ENCODE results near the gene NOG. TPM values are rescaled to one million over a fixed set of nuclear protein-coding genes. Genes with fewer than 3 reads are reported as not detected.

The NOG gene
- total RNA-seq, 2 experiments from 2014 or later = 2.6 to 3.4 TPM

GRCh38 chr17:56597495-56597990 is 4.0 kb downstream of the NOG start:
- peaks cover 59% of the 10 kb centered on the region for H3K4me1 Mint-ChIP-seq
- ATAC-seq (no peak), DNase-seq (peak; percentile 52)
- peak overlapping the region; percentile 89 for H3K27ac Mint-ChIP-seq
- H3K36me3 Mint-ChIP-seq (ENCODE audit: low read depth) = no peaks in the 10 kb centered on the region
- ChIA-PET POLR2A (no interaction called here), CTCF (interaction anchor here (0.6 to 2.2 kb wide), 6 partner anchors 59 to 1145 kb away, joined by 3 to 14 read pairs (median 3); no protein-coding TSS in a partner anchor)
- no peaks in the 10 kb centered on the region for H3K9me3 Mint-ChIP-seq (ENCODE audit: low read depth)
- peak overlapping the region; percentile 65 for H3K4me3 Mint-ChIP-seq
- peaks cover 15% of the 10 kb centered on the region for H3K27me3 Mint-ChIP-seq
- intact Hi-C loops (cut with DNase I, micrococcal nuclease) = loop anchor here in 1 of 2 experiments (10.0 kb wide), 1 partner anchor 1173 kb away; the partner anchor contains the start of gene MMD

DNA sequence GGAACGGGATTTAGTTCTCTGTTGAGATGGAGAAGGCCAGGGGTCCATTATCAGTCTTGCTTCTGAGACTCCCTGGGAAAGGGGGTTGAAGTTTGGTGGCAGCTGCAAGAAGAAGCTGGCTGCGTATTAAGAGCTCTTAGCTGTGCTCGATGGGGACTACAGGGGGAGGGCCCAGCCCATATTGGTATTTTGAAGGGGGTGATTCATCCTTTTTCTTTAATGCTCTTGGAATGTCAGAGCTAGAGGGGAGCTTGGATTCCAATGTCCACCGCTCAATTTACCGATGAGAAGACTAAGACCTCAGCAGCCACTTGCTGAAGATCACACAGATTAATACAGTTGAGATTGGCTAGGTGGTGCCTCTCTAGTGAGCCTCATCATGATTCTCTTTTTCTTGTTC is 5.0 kb downstream of the NOG start:
- Mint-ChIP-seq H3K4me3 (peak overlapping the region; percentile 65), H3K27me3 (peaks cover 15% of the 10 kb centered on the region), H3K36me3 (ENCODE audit: low read depth) (no peaks in the 10 kb centered on the region), H3K27ac (peak overlapping the region; percentile 90), H3K4me1 (peaks cover 67% of the 10 kb centered on the region), H3K9me3 (ENCODE audit: low read depth) (no peaks in the 10 kb centered on the region)
- DNase-seq = peak; percentile 11
- intact Hi-C loops (cut with DNase I, micrococcal nuclease) = loop anchor here in 1 of 2 experiments (10.0 kb wide), 1 partner anchor 1174 kb away; the partner anchor contains the start of gene MMD
- ChIA-PET CTCF (interaction anchor here (0.6 to 2.2 kb wide), 5 partner anchors 12 to 136 kb away, joined by 3 to 14 read pairs (median 3); no protein-coding TSS in a partner anchor), POLR2A (interaction anchor here (0.7 kb wide), 1 partner anchor 25 kb away, joined by 3 read pairs; no protein-coding TSS in a partner anchor)
- ATAC-seq = no peak

GRCh38 chr17:56599088-56599487 is 5.6 kb downstream of the NOG start:
- H3K4me3 Mint-ChIP-seq = no peak overlapping the region
- H3K9me3 Mint-ChIP-seq (ENCODE audit: low read depth) = no peaks in the 10 kb centered on the region
- H3K27ac Mint-ChIP-seq = peak overlapping the region; percentile 90
- ChIA-PET POLR2A (no interaction called here), CTCF (interaction anchor here (0.6 to 2.2 kb wide), 7 partner anchors 9 to 135 kb away, joined by 3 to 14 read pairs (median 3); no protein-coding TSS in a partner anchor)
- peaks cover 15% of the 10 kb centered on the region for H3K27me3 Mint-ChIP-seq
- intact Hi-C loops (cut with DNase I, micrococcal nuclease) = loop anchor here in 1 of 2 experiments (10.0 kb wide), 1 partner anchor 1174 kb away; the partner anchor contains the start of gene MMD
- DNase-seq = peak; percentile 39
- H3K4me1 Mint-ChIP-seq = peaks cover 74% of the 10 kb centered on the region
- H3K36me3 Mint-ChIP-seq (ENCODE audit: low read depth) = no peaks in the 10 kb centered on the region
- ATAC-seq = no peak

DNA sequence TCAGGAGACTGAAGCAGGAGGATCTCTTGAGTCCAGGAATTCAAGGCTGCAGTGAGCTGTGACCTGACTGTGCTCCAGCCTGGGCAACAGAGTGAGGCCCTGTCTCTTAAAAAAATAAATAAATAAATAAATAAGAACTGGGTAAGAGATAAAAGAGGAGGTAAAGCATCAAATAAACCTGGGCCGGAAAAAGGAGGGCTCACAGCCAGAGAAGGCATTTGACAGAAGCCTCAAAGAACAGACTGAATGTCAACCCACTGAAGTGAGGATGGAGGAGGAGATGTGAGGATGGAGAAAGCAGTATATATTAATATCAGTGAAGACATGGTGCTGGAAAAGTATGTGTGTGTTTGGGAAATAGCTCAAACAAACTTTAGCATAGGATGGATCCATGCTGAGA is 6.1 kb downstream of the NOG start:
- peaks cover 15% of the 10 kb centered on the region for H3K27me3 Mint-ChIP-seq
- H3K4me1 Mint-ChIP-seq = peaks cover 77% of the 10 kb centered on the region
- H3K36me3 Mint-ChIP-seq (ENCODE audit: low read depth) = no peaks in the 10 kb centered on the region
- no peak overlapping the region for H3K4me3 Mint-ChIP-seq
- H3K9me3 Mint-ChIP-seq (ENCODE audit: low read depth) = no peaks in the 10 kb centered on the region
- POLR2A ChIA-PET = no interaction called here
- peak overlapping the region; percentile 16 for H3K27ac Mint-ChIP-seq
- CTCF ChIA-PET = interaction anchor here (0.6 to 2.2 kb wide), 4 partner anchors 8 to 116 kb away, joined by 3 to 14 read pairs (median 4); no protein-coding TSS in a partner anchor
- intact Hi-C loops (cut with DNase I, micrococcal nuclease) = loop anchor here in 1 of 2 experiments (10.0 kb wide), 1 partner anchor 1175 kb away; the partner anchor contains the start of gene MMD
- DNase-seq (no peak), ATAC-seq (no peak)

GRCh38 chr17:56600256-56600655 is 6.8 kb downstream of the NOG start:
- intact Hi-C loops (cut with DNase I, micrococcal nuclease) = no loop called here
- DNase-seq = no peak
- Mint-ChIP-seq H3K4me1 (peaks cover 77% of the 10 kb centered on the region), H3K4me3 (no peak overlapping the region), H3K36me3 (ENCODE audit: low read depth) (no peaks in the 10 kb centered on the region), H3K27me3 (peaks cover 15% of the 10 kb centered on the region), H3K27ac (no peak overlapping the region), H3K9me3 (ENCODE audit: low read depth) (no peaks in the 10 kb centered on the region)
- POLR2A ChIA-PET = no interaction called here
- no peak for ATAC-seq
- CTCF ChIA-PET = no interaction called here

- ChIA-PET CTCF (interaction anchor here (1.0 to 4.6 kb wide), 3 partner anchors 10 to 179 kb away, joined by 3 to 33 read pairs (median 4); partner anchors contain the start of gene NOG), POLR2A (no interaction called here)
- intact Hi-C loops (cut with DNase I, micrococcal nuclease) = no loop called here
- peaks cover 11% of the 10 kb centered on the region for H3K27me3 Mint-ChIP-seq
- peaks cover 72% of the 10 kb centered on the region for H3K4me1 Mint-ChIP-seq
- H3K27ac Mint-ChIP-seq = no peak overlapping the region
- H3K9me3 Mint-ChIP-seq (ENCODE audit: low read depth) = no peaks in the 10 kb centered on the region
- H3K36me3 Mint-ChIP-seq (ENCODE audit: low read depth) = no peaks in the 10 kb centered on the region
- ATAC-seq (no peak), DNase-seq (no peak)
- no peak overlapping the region for H3K4me3 Mint-ChIP-seq
These were observed 8.1 kb downstream of the NOG start for GRCh38 chr17:56601591-56601990.

GRCh38 chr17:56602292-56603130 is 9.0 kb downstream of the NOG start:
- peaks cover 65% of the 10 kb centered on the region for H3K4me1 Mint-ChIP-seq
- CTCF ChIA-PET = interaction anchor here (0.7 to 4.6 kb wide), 8 partner anchors 11 to 178 kb away, joined by 3 to 33 read pairs (median 4); partner anchors contain the start of gene NOG
- H3K36me3 Mint-ChIP-seq (ENCODE audit: low read depth) = no peaks in the 10 kb centered on the region
- peak overlapping the region; percentile 26 for H3K27ac Mint-ChIP-seq
- no peaks in the 10 kb centered on the region for H3K9me3 Mint-ChIP-seq (ENCODE audit: low read depth)
- H3K4me3 Mint-ChIP-seq = no peak overlapping the region
- POLR2A ChIA-PET = interaction anchor here (0.7 kb wide), 1 partner anchor 108 kb away, joined by 3 read pairs; no protein-coding TSS in a partner anchor
- intact Hi-C loops (cut with DNase I, micrococcal nuclease) = no loop called here
- H3K27me3 Mint-ChIP-seq = peaks cover 7% of the 10 kb centered on the region
- ATAC-seq = peak; percentile 40
- DNase-seq = peak; percentile 39

DNA sequence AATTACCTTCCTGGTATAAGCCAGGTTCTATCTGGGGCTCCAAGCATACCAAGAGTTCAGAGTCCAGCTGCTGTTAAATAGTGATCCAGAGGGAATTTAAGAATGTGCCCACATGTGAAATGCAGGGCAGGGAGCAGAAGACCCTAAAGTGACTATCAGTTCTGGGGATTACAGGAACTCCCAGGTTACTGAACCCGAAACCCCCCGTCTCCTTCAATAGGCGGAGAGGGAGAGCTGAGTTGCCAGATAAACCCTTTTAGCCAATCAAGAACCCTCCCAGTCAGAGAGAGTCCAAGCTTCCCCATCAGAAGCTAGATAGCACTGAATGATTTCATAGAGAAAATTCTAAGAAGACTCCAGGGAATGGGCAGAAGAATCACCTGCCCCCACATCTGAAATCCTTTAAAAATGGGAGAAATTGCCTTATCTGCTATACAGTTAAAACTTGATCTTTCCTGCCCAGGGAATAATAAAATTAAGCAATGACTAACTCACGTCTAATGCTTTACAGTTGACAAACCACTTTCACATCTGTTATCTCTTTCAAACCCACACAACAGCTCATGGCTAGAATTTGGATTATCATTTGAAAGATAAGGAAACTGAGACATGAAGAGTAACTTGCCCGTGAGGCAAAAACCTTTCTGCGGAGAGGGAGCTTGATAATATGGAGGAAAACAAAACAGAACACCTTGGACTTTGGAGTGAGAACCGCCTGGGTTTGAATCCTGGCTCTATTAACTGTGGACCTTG is 10.2 kb downstream of the NOG start:
- DNase-seq (no peak), ATAC-seq (no peak)
- ChIA-PET POLR2A (no interaction called here), CTCF (interaction anchor here (0.6 to 4.6 kb wide), 10 partner anchors 9 to 152 kb away, joined by 3 to 33 read pairs (median 4); partner anchors contain the start of gene NOG)
- Mint-ChIP-seq H3K4me3 (no peak overlapping the region), H3K27ac (no peak overlapping the region), H3K4me1 (peaks cover 56% of the 10 kb centered on the region), H3K27me3 (peaks cover 6% of the 10 kb centered on the region), H3K9me3 (ENCODE audit: low read depth) (no peaks in the 10 kb centered on the region), H3K36me3 (ENCODE audit: low read depth) (no peaks in the 10 kb centered on the region)
- intact Hi-C loops (cut with DNase I, micrococcal nuclease) = no loop called here

GRCh38 chr17:56604691-56605290 is 11.3 kb downstream of the NOG start:
- no peaks in the 10 kb centered on the region for H3K27me3 Mint-ChIP-seq
- no peak overlapping the region for H3K27ac Mint-ChIP-seq
- H3K4me1 Mint-ChIP-seq = peaks cover 47% of the 10 kb centered on the region
- H3K36me3 Mint-ChIP-seq (ENCODE audit: low read depth) = no peaks in the 10 kb centered on the region
- ChIA-PET POLR2A (interaction anchor here (0.6 kb wide), 1 partner anchor 354 kb away, joined by 4 read pairs; no protein-coding TSS in a partner anchor), CTCF (interaction anchor here (1.0 to 4.6 kb wide), 3 partner anchors 13 to 111 kb away, joined by 4 to 33 read pairs (median 4); partner anchors contain the start of gene NOG)
- H3K4me3 Mint-ChIP-seq = no peak overlapping the region
- DNase-seq (peak; percentile 8), ATAC-seq (peak; percentile 43)
- no peaks in the 10 kb centered on the region for H3K9me3 Mint-ChIP-seq (ENCODE audit: low read depth)
- intact Hi-C loops (cut with DNase I, micrococcal nuclease) = no loop called here

DNA sequence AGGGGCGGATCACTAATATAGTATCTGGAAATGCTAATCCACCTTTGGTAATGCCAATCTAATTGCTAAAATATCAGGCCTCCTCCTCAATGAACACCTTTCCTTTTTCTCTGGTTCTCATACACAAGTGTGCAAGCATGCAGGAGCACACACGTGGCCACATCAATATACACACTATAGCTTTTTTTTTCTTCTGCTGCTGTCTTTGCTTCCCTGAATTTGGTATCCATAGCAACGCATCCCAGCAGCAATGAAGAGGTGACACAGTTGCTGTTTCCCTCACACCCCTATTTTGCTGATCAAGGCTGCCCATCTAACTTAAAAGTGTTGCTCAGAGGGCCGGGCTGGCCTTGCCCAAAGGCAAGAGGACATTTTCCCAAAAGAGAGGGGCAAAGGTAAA is 15.4 kb downstream of the NOG start:
- DNase-seq (no peak), ATAC-seq (no peak)
- no peaks in the 10 kb centered on the region for H3K27me3 Mint-ChIP-seq
- no peak overlapping the region for H3K27ac Mint-ChIP-seq
- POLR2A ChIA-PET = no interaction called here
- H3K9me3 Mint-ChIP-seq (ENCODE audit: low read depth) = no peaks in the 10 kb centered on the region
- CTCF ChIA-PET = interaction anchor here (0.9 kb wide), 2 partner anchors 21 to 107 kb away, joined by 3 read pairs; no protein-coding TSS in a partner anchor
- intact Hi-C loops (cut with DNase I, micrococcal nuclease) = no loop called here
- H3K4me1 Mint-ChIP-seq = peaks cover 17% of the 10 kb centered on the region
- no peaks in the 10 kb centered on the region for H3K36me3 Mint-ChIP-seq (ENCODE audit: low read depth)
- no peak overlapping the region for H3K4me3 Mint-ChIP-seq
